HG03558 (cell line): ENCODE results near the gene SMOC1.

Experiments
- ATAC-seq: cut with Tn5 transposase; IDR thresholded peaks from one replicate; pipeline ENCODE4 v1.9.1; 2021; ENCODE audit warnings: moderate number of reproducible peaks; ENCODE audit not compliant: unreplicated experiment; ENCODE audit errors: extremely low read depth

The SMOC1 gene

DNA sequence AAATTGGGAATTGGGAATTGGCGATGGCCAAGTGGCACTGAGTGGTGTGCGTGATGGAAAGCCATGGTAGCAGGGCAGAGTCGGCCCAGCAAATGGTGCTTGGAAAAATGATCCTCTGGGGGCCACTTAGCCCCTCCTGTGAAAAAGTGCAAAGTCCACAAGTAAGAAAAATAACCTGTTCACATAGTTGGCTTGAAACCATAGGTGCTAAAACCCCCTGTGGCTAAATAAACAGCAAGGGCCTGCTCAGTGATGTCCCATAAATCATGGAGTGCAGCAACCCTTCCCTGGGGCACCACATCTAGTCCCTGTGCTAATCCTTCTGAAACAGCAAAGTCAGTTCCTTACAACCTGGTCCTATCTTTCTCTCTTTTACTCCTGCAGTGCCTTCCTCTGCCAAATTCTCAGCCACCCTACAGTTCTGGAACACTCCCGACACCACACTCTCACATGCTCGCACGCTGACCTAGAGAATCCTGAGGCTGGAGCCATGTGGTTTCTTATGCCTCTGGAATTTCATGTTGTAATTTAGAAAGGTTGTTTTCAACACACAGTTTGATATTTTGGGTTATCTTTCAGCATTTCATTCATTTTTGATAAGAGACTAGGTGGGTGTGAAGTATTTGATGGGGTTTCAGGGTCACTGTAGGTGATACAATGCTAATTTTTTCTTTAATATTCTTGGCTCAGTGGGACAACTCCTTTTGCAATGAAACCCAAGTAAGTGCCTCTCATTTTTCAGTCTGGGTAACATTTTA, 123.6 kb downstream of the SMOC1 start:
- no peak for ATAC-seq

DNA sequence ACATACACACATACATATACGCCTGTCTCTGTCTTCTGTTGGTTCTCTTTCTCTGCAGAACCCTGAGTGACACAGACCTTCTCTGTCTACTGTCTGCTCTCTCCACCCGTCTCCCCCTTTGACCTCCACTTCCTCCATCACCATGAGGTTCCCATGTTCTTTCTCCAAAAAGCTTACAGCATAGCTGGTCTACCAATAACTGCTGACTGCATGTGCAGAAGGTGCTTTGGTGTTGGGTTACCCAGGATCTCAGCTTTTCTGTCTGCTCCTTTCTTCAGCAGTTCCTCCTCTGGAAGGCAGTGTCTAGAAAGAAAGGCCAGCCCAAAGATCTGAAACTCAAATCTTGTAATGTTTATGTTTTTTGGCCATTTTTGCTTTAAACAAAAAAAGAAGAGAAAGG, 125.6 kb downstream of the SMOC1 start:
- ATAC-seq: no peak

DNA sequence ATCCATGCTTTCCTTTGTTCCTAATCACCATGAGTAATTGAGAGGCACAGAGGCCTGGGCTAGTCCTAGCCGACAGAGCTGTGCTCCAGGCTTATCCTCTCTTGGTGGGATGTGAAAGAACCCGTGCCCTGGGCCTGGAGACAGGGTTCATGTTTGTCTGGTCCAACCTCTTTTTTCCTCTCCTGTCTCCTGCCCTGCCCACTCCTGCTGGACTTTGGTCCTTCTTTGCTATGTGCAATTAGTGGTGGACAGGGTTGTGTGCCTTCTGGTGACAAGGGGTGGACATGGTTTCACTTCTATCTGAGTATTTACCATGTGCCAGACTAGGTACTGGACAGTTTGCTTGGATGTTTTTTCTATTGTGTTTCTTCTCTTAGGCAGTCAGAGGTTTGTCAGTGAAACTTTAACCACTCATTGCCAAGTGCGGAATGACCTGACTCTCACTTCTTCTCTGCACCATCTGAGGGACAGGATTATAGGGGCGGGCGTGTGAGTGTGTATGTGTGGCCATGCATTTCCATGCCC, 126.1 kb downstream of the SMOC1 start:
- ATAC-seq: no peak

DNA sequence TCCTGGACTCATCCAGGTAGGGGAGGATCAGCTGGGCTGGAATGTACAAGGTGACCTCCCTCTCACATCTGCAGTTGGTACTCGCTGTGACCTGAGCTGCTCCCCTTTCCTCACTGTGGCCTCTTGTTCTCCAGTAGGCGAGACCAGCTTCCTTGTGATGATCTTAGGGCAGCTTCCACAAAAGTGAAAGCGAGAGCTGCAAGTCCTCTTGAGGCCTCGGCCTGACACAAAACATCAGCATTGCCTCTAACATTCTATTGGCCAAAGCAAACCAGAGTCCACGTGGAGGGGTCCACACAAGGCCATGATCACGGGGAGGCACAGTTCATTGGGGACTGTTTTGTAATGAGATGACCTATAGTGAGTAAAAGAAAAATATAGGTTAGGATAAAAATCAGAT, 127.5 kb downstream of the SMOC1 start:
- no peak for ATAC-seq

DNA sequence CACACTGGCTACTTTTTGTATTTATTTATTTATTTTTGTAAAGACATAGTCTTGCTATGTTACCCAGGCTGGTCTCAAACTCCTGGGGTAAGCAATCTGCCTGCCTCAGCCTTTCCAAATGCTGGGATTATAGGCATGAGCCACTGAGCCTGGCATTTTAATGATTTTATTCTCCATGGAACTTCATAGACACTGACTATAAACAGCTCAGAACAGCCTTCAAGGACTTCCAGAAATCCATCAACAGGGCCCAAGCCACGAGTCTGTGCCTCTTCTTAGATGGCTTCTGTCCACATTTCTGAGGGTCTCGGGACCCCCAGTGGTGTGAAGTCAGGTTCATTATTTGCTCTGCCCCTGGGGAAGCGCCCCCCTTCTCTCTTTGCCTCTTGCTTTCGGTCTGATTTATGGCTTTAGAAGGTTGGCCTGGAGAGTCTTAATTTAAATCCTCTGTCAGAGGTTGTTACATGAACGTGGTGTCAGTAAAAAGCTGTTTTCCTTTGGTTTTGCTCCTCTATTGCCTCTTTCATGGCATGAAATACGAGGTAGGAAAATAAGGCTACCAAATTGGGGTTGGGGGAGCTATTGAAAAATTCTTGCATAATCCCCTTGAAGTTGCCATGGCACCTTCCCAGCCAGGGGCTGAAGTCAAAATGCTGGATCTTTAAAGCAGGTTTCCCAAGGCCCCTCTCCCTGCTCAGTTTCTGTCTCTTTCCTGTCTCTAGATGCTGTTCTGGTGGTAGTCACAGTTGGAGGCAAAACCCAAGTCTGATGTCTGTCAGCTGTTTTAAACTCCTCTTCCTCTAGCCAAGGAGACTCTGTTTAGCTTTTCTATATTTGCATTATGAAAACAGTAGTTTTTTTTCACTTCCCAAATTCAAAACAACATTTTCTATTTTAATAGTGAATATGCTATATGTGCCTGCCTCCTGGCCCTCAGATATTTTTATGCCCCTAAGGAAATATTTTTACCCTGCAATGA, 129.4 kb downstream of the SMOC1 start:
- ATAC-seq: no peak

DNA sequence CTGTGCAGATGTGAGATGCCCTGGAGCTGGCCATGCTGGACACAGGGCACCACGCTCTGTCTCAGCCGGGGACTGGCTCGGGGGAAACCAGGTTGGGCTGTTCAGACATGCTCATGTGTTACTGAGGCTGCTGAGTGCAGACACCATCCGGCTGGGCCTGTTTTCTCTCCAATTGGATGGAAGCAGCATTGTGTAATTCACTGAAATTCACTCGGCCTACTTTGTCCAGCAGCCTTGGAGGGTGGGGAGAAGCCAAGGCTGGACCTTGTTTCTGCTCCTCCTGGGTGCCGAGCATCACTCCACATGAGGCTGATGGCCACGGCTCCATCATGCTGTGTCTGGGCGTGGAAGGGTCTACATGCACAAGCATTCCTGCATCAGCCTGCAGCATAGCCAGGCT, 130.7 kb downstream of the SMOC1 start:
- ATAC-seq: no peak

DNA sequence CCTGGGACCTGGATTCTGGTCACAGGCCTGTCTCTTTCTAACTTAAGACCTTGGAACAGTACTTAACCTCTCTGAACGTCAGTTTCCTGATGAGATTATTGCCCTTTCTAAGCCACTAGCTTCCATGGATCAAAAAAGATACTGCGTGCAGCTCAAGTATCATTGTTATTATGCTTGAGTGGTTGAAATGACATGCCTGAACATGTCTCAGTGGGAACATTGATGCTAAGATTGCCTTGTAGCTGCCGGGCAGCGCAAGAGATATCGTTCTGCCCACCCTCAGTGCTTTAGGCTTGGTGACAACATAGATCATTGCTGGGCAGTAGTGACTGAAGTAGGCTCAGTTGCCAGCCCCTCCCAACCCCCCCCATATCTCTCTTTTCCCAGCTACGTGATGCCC, 131.9 kb downstream of the SMOC1 start:
- no peak for ATAC-seq

DNA sequence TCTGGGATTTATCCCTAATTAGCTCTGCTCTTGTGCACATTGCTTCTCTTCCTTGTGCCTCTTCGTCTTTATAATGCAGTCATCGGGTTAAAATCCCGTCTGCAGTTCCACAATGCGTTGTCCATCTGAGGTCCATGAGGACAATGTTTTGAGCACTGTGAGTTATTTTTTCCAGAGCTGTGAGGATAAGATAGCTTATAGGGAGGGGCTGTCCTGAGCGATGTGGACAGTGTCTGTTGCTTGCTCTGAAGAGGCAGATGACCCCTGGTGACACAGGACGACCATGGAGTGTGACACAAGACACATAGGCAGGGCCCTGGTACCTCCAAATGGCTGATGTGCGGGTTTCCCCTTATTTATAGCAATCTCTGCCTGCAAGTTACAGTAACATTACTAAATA, 132.5 kb downstream of the SMOC1 start:
- ATAC-seq: no peak

DNA sequence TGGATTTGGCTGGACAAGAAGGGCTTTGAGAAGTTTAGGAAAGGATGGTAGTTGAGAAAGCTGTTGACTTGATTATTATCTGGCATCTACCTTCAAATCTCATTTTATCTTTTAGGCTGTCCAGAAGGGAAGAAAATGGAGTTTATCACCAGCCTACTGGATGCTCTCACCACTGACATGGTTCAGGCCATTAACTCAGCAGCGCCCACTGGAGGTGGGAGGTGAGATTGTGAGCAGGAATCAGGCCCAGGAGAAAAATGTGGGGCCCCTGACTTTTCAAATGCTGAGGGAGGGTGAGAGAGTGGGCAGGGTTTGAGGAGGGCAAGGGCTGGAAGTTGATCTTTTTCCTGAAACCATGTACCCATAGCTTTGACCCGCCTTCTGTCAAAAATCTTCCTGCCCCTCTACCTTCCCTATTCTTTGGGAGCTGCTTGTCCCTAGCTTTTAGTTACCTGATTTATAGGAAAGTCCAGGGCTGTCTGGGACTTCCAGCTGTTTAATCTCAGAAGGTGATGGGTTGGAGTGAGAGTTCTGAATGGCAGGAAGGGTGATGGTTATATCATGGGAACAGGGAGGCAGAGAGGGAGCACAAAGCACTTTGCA, 134.2 kb downstream of the SMOC1 start:
- no peak for ATAC-seq

DNA sequence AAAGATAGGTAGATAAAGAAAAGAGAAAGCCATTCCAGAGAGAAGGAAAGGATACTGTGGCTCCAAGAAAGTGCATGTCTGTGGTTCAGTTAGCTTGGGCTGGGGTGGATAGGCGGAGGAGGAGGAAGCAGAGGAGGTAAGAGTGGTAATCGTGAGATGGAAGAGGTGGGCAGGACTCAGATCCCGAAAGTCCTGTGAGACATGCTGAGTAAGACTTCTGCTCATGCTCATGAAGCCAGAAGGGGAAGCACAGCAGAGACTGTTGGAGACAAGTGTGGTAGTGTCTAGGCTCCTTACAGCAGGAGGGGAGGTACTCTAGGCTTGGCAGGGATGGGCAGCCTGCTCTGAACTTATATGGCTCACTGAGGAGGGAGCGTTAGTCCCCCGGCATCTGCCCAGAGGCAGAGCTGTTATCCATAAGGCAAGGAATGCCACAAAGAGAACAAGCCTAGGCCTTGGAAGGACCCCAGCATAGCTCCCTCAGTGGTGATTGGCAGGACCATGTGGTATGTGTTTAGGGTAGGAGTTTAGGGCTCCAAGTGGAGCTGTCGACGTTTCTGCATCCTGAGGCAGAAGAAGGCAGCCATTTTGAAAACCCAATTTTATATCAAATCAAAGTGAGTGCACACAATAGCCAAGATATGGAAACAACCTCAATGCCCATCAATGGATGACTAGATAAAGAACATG, 135.3 kb downstream of the SMOC1 start:
- ATAC-seq: no peak

DNA sequence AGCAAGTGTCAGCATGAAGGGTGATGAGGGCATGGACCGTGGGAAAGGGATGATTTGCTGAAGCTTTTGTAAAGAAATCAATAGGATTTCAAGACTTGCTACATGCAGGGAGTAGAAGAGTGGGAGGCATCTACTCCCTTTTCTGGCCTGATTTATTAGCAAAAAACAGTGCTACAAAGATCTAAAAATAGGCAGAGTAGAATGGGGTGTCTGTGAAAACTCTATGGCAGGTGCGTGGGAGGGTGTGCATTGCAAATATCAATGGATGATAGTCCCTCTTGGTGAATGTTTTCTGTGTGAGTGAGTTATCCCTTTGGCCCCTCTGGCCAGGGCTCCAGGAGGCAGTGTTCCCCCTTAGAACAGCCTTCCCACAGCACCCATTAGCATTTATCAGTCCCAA, 139.0 kb downstream of the SMOC1 start:
- ATAC-seq: no peak

DNA sequence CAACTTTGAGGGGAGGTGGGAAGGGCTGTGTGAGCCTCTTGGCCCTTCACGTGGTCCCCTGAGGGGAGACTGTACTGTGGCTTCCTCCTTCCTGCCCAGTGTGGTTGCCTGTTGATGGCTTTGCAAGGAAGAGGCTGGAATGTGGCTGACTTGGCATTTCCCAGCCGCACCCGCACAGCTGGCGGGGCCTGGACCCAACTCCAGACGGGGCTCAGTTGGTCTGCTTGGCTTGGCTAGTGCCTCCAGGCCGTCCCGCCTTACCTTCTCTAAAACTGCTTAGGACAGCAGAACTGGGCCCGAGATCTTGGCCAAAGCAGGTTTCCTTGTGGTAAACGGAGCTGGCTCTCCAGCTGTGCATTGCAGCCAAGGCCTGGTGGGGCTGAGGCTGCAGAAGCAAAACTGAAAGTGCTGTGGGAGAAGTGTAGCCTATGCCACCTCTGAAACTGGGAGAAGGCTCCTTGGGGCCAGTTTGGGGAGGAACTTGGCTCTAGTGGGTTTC, 139.5 kb downstream of the SMOC1 start:
- ATAC-seq: no peak

DNA sequence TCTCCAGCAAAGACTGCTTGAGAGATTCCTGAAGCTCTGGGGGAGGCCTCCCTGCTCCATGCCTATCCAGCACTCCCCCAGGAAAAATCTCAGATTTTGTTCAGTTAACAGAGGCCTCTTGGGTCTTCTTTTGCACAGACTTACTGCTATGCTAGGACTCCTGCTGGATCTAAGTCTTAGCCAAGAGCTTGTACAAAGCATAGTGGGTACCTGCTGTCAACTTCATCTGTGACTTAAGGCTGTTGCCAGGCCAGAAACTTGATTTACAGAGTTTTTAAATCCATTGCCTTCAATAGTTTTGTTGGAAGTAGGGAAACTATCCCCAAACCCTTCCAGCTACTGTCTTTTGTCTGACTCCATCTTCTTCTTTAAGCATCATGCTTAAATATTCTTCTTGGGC, 140.5 kb downstream of the SMOC1 start:
- no peak for ATAC-seq

DNA sequence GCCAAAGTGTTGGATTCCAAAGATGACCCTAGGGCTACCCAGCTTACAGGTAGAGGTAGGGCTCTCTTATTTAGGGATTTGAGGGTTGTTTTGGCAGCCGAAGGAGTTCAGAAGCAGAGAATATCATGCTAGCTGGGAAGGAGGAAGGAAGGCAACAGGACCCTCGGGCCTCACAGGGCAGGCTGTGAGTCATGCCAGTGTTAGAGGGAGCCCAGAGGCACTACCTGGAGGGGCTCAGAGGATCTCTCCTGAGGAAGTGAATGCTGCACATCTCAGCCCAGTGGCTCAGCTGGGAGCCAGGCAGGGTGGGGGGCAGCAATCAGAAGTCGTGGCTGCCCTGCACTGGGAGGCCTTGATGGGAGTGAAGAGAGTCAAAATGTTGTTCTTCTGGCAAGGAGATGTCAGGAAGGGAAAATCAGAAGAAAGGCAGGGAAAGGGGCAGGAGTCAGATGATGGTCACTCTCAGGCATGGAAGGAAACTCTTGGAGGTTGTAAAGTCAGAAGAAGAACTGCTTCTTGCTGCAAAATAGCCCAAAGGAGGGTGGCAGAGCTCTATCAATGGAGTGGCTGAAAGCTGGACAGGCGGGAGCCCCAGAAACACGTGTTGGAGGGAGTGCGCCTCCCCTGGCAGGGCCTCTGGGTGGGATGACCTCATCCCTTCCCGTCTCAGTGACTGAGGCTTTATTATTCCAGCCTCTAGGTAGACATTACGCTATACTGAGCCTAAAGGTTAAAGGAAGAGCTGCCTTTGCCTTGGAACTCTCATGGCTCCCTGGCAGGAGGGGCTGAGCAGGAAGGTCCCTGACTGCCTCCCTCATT, 141.3 kb downstream of the SMOC1 start:
- no peak for ATAC-seq

DNA sequence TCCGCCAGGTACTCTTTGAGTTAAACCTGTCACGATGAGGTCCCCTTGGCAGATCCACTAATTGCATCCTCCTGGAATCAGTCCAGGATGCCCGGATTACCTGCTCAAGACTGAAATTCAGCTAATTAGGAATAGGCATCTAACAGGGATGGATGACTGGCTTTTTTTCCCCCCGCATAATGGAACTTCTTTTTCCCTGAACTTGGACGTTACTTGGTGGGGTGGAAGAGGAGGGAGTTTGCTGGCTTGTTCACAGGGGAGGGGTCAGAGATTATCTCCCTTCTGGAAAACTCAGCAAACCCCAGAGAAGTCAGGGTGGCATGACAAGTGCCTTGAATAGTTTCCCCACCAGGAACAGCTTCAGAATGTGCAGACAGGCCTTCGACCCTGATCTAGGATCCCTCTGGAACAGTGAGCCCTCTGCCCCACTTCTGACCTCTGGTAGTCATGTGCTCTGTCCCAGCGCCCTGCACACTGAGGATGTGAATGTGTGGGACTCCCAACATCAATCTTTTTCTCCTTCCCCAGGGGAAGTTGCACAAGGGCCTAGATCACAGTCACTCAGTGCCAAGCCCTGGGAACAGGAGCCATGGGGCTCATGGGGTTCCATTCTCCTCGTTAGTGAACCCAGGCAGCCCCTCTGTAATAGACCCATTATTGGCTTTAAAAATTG, 142.5 kb downstream of the SMOC1 start:
- no peak for ATAC-seq

DNA sequence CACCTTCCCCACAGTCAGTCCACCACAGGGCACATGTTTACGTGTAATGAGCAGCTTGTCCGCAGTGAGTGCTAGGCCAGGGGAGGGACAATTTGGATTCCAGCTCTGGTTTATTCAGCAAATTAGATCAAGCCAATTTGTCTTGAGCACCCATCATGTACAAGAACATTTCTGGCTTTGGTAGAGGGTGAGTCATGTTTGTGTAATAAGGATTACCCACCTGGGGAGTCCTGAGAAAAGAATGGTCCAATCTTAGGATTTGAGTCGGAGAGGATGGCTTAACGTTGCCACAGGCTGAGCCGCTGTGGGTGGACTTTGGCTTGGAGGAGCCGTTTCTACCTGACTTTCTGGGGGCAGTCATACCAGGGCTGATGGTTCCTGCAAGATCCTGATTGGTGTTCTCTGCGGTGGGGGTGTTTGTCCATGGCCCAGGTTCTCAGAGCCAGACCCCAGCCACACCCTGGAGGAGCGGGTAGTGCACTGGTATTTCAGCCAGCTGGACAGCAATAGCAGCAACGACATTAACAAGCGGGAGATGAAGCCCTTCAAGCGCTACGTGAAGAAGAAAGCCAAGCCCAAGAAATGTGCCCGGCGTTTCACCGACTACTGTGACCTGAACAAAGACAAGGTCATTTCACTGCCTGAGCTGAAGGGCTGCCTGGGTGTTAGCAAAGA, 143.7 kb downstream of the SMOC1 start:
- no peak for ATAC-seq

DNA sequence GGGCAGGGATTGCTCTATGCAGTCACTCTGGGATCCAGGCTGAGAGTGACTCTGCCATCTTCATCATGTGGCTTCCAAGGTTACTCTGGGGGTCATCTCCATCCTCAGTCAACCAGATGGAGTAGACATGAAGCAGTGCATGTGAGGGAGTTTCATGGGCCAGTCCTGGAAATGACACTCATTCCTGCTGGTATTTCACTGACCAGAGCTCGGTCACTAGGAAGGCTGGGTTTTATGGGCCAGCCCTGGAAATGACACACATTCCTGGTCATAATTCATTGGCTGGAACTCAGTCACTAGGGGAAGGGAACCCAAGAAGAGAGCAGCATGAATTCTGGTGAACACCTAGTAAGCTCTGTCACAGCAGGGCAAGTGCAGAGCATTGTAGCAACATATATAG, 144.7 kb downstream of the SMOC1 start:
- no peak for ATAC-seq

DNA sequence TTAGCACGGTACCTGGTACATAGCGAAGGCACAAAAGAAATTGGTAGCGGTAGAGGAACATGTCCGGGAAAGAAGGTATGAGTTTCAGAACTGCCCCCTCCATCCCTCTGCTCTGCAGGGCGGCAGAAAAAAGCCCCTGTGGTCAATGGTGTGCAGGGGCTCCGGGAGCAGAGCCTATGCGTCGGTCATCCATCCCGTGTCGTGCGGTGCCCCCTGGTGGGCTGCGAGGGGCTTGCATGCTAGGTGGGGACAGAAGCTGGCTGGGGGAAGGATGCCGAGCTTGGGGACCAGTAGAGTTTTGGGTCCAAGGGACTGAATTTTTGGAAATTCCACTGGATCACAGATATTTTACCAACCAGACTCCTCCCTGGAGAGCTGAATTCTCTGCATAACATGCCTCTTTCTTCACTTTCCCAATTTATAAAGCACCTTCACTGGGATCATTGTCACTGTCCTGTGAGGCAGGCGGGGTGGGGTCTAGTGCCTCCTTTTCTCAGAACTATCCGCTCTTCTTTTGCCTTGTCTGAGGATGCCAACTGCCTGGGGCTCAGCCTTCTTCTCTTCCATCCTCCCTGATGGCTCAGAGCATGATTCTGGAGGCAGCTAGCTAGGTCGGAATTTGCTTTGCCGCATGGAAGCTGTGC, 148.7 kb downstream of the SMOC1 start:
- ATAC-seq: no peak
